H1 (cell line): Measurements from ENCODE around the gene DOCK9. TPM values are rescaled to one million over a fixed set of nuclear protein-coding genes. Genes with fewer than 3 reads are reported as not detected.

Experiments
- CTCF ChIA-PET: fragments of 300-600 bp; sonication (Branson Sonifier 250); formaldehyde crosslinking; loops from one replicate; lab custom pipeline; 2021; ENCODE audit not compliant: partially characterized antibody; lab: Charles Lee
- POLR2A ChIA-PET: fragments of 300-600 bp; sonication (Branson Sonifier 250); formaldehyde crosslinking; loops from one replicate; lab custom pipeline; 2021; ENCODE audit warnings: inconsistent platforms; ENCODE audit not compliant: partially characterized antibody; lab: Charles Lee
- DNase-seq, 2 experiments: peaks; one replicate each; pipeline versions ENCODE4 v3.0.0 to v3.0.0-alpha.2; 2010 to 2022; ENCODE audit warnings: low spot score in 2 of 2, low read depth in 1 of 2, mixed read lengths in 1 of 2
- FAIRE-seq: peaks from 2 replicates; lab custom pipeline; 2011; peaks lifted over from hg19 to GRCh38; lab: Jason Lieb, UNC
- H2AFZ ChIP-seq: 2 replicates; pipeline ENCODE4 v1.8.1; 2012; ENCODE audit warnings: low read length, inconsistent platforms
- H2AK5ac ChIP-seq: 2 replicates; pipeline ENCODE4 v1.6.1; 2013; ENCODE audit warnings: low read depth, low read length
- H2BK120ac ChIP-seq: replicated peaks from 2 replicates; pipeline ENCODE3; 2013; ENCODE audit warnings: low read depth, low read length, inconsistent platforms
- H2BK12ac ChIP-seq: 2 replicates; pipeline ENCODE4 v1.6.1; 2013; ENCODE audit warnings: low read depth, low read length
- H2BK15ac ChIP-seq: 2 replicates; pipeline ENCODE4 v1.6.1; 2013; ENCODE audit warnings: low read length
- H2BK20ac ChIP-seq: 2 replicates; pipeline ENCODE4 v1.6.1; 2013; ENCODE audit warnings: low read length
- H2BK5ac ChIP-seq: 2 replicates; pipeline ENCODE4 v1.6.1; 2013; ENCODE audit warnings: low read depth, low read length
- H3K14ac ChIP-seq: 2 replicates; pipeline ENCODE4 v1.6.1; 2013; ENCODE audit warnings: inconsistent platforms; ENCODE audit not compliant: insufficient read length
- H3K18ac ChIP-seq: 2 replicates; pipeline ENCODE4 v1.6.1; 2013; ENCODE audit warnings: low read length; ENCODE audit errors: extremely low read depth
- H3K23ac ChIP-seq: 2 replicates; pipeline ENCODE4 v1.6.1; 2013; ENCODE audit warnings: inconsistent platforms; ENCODE audit not compliant: insufficient read length
- H3K23me2 ChIP-seq: 2 replicates; pipeline ENCODE4 v1.6.1; 2013; ENCODE audit warnings: low read depth, low read length
- H3K27ac ChIP-seq: 2 replicates; pipeline ENCODE4 v1.6.1; 2011; ENCODE audit warnings: low read depth, low read length, inconsistent platforms
- H3K27me3 ChIP-seq, 4 experiments: replicated peaks in 1 of 4; 1 replicate in 1 of 4; 2 replicates in 3 of 4; pipeline versions ENCODE4 v1.6.1 to v1.8.1; 2011 to 2013; ENCODE audit warnings: low read length in 3 of 4, mild to moderate bottlenecking in 3 of 4, inconsistent platforms in 2 of 4, mixed read lengths in 2 of 4, moderate library complexity in 1 of 4; ENCODE audit not compliant: control insufficient read depth in 3 of 4, insufficient read depth in 3 of 4; ENCODE audit errors: extremely low read depth in 1 of 4
- H3K36me3 ChIP-seq, 4 experiments: 2 replicates each; pipeline versions ENCODE4 v1.6.1 to v1.8.1; 2011 to 2013; ENCODE audit warnings: mild to moderate bottlenecking in 4 of 4, low read length in 3 of 4, moderate library complexity in 2 of 4, control low read depth in 1 of 4, inconsistent platforms in 1 of 4; ENCODE audit not compliant: insufficient read depth in 4 of 4, control insufficient read depth in 2 of 4
- H3K4ac ChIP-seq: replicated peaks from 2 replicates; pipeline ENCODE3; 2013; ENCODE audit warnings: low read length, low read depth, mixed read lengths, inconsistent platforms; ENCODE audit not compliant: insufficient read length
- H3K4me1 ChIP-seq, 4 experiments: replicated peaks in 1 of 4; 1 replicate in 1 of 4; 2 replicates in 3 of 4; pipeline versions ENCODE4 v1.6.1 to v1.8.1; 2011 to 2013; ENCODE audit warnings: low read length in 3 of 4, inconsistent platforms in 2 of 4, mixed read lengths in 1 of 4; ENCODE audit not compliant: insufficient read depth in 4 of 4, control insufficient read depth in 3 of 4
- H3K4me2 ChIP-seq, 2 experiments: 2 replicates each; pipeline versions ENCODE4 v1.6.1 to v1.8.1; 2011 to 2013; ENCODE audit warnings: low read depth in 2 of 2, low read length in 2 of 2, control low read depth in 1 of 2, inconsistent platforms in 1 of 2, mild to moderate bottlenecking in 1 of 2; ENCODE audit not compliant: insufficient read depth in 1 of 2
- H3K4me3 ChIP-seq, 4 experiments: fragments of 200-600, 300-600 bp in 1 of 4; sonication (generic), shearing (Covaris generic), sonication (Bioruptor Twin) in 1 of 4; 2 replicates each; pipeline versions ENCODE4 v1.5.1 to v1.8.1; 2011 to 2016; ENCODE audit warnings: low read length in 4 of 4, low read depth in 3 of 4, control low read depth in 2 of 4, inconsistent platforms in 2 of 4, mild to moderate bottlenecking in 2 of 4, mixed read lengths in 1 of 4, moderate library complexity in 1 of 4; ENCODE audit not compliant: insufficient read depth in 2 of 4; ENCODE audit errors: extremely low read depth in 1 of 4
- H3K56ac ChIP-seq: replicated peaks from 2 replicates; pipeline ENCODE3; 2013; ENCODE audit warnings: low read depth, mild to moderate bottlenecking, mixed read lengths, low read length, inconsistent platforms; ENCODE audit not compliant: insufficient read length
- H3K79me1 ChIP-seq: 2 replicates; pipeline ENCODE4 v1.6.1; 2013; ENCODE audit warnings: low read depth, low read length, control low read depth
- H3K79me2 ChIP-seq, 2 experiments: 2 replicates each; pipeline versions ENCODE4 v1.6.1 to v1.8.1; 2012 to 2013; ENCODE audit warnings: low read length in 2 of 2, mild to moderate bottlenecking in 2 of 2, inconsistent platforms in 1 of 2; ENCODE audit not compliant: insufficient read depth in 2 of 2, control insufficient read depth in 1 of 2
- H3K9ac ChIP-seq, 4 experiments: replicated peaks in 1 of 4; 1 replicate in 1 of 4; 2 replicates in 3 of 4; pipeline versions ENCODE4 v1.6.1 to v1.8.1; 2011 to 2013; ENCODE audit warnings: low read depth in 3 of 4, low read length in 3 of 4, control low read depth in 2 of 4, mild to moderate bottlenecking in 2 of 4, moderate library complexity in 2 of 4, inconsistent platforms in 1 of 4; ENCODE audit errors: extremely low read depth in 1 of 4
- H3K9me3 ChIP-seq, 2 experiments: 2 replicates each; pipeline versions ENCODE4 v1.6.1 to v1.8.1; 2012 to 2013; ENCODE audit warnings: mild to moderate bottlenecking in 2 of 2, moderate library complexity in 2 of 2, control low read depth in 1 of 2, inconsistent platforms in 1 of 2, low read depth in 1 of 2, low read length in 1 of 2, mixed read lengths in 1 of 2; ENCODE audit not compliant: insufficient read depth in 2 of 2
- H4K20me1 ChIP-seq, 2 experiments: replicated peaks in 1 of 2; 2 replicates each; pipeline versions ENCODE3 to v1.8.1; 2011 to 2013; ENCODE audit warnings: inconsistent platforms in 2 of 2, low read length in 2 of 2, mild to moderate bottlenecking in 1 of 2; ENCODE audit not compliant: insufficient read depth in 2 of 2, control insufficient read depth in 1 of 2
- H4K5ac ChIP-seq: 2 replicates; pipeline ENCODE4 v1.6.1; 2013; ENCODE audit warnings: low read length, low read depth, mixed read lengths, inconsistent platforms; ENCODE audit not compliant: insufficient read length
- H4K8ac ChIP-seq: 2 replicates; pipeline ENCODE4 v1.8.0; 2013; ENCODE audit warnings: mild to moderate bottlenecking, moderate library complexity, low read length, inconsistent platforms; ENCODE audit not compliant: insufficient read depth; ENCODE audit errors: extremely low read depth
- H4K91ac ChIP-seq: replicated peaks from 2 replicates; pipeline ENCODE3; 2013; ENCODE audit warnings: low read length, mixed read lengths, inconsistent platforms; ENCODE audit not compliant: insufficient read length
- ATF3 ChIP-seq: IDR thresholded peaks from 2 replicates; pipeline ENCODE4 v1.6.1; 2011; ENCODE audit warnings: low read depth, mild to moderate bottlenecking, low read length; ENCODE audit not compliant: insufficient read depth
- CEBPB ChIP-seq: IDR thresholded peaks from 2 replicates; pipeline ENCODE4 v1.6.1; 2012; ENCODE audit warnings: low read depth, low read length
- FOSL1 ChIP-seq: IDR thresholded peaks from 2 replicates; pipeline ENCODE4 v1.6.1; 2011; ENCODE audit warnings: mild to moderate bottlenecking, low read depth, low read length, moderate library complexity; ENCODE audit not compliant: insufficient read depth
- JUN ChIP-seq: IDR thresholded peaks from 2 replicates; pipeline ENCODE4 v1.6.1; 2011; ENCODE audit warnings: low read depth, mild to moderate bottlenecking, improper control_type of control experiment, low read length
- NANOG ChIP-seq: IDR thresholded peaks from 2 replicates; pipeline ENCODE4 v1.6.1; 2011; ENCODE audit warnings: low read length, low read depth, mild to moderate bottlenecking, inconsistent platforms; ENCODE audit not compliant: insufficient read depth, poor library complexity, severe bottlenecking
- RFX5 ChIP-seq: IDR thresholded peaks from 2 replicates; pipeline ENCODE4 v1.6.1; 2011; ENCODE audit warnings: low read depth, low read length, improper control_type of control experiment, borderline replicate concordance
- SIN3A ChIP-seq, 2 experiments: IDR thresholded peaks in 1 of 2; conservative IDR thresholded peaks in 1 of 2; 2 replicates each; pipeline ENCODE4 v1.6.1; 2011 to 2012; ENCODE audit warnings: low read length in 2 of 2, improper control_type of control experiment in 1 of 2, low read depth in 1 of 2, mild to moderate bottlenecking in 1 of 2
- SP1 ChIP-seq: IDR thresholded peaks from 2 replicates; pipeline ENCODE4 v1.6.1; 2011; ENCODE audit warnings: low read depth, low read length
- SUZ12 ChIP-seq: fragments of 200-600 bp; sonication (generic); IDR thresholded peaks from 2 replicates; pipeline ENCODE4 v1.6.1; 2012; ENCODE audit warnings: mild to moderate bottlenecking, inconsistent platforms, low read length, moderate library complexity, mixed read lengths
- WGBS, 2 experiments: shearing (Covaris generic) in 1 of 2; methylation state at CpG; one replicate each; pipeline versions ENCODE4 v1.1.6 to v1.1.7; 2013 to 2015; ENCODE audit warnings: low lambda C conversion rate in 2 of 2, mixed read lengths in 2 of 2, inconsistent platforms in 1 of 2, low coverage in 1 of 2, missing lambda C conversion rate in 1 of 2; ENCODE audit not compliant: insufficient replicate concordance in 2 of 2, insufficient coverage in 1 of 2, insufficient read length in 1 of 2; ENCODE audit errors: extremely low coverage in 1 of 2, missing lambda C conversion rate in 1 of 2; 5-methylcytosine and 5-hydroxymethylcytosine counted together
- polyA plus RNA-seq, 7 experiments: library from polyadenylated mRNA; depleted of rRNA in 3 of 7; stranded (reverse) in 5 of 7; unstranded in 2 of 7; fragments of >200 nt in 5 of 7; fragments of 200-250 nt in 2 of 7; gene quantifications; 1 replicate in 5 of 7; 2 replicates in 1 of 7; 4 replicates in 1 of 7; pipeline versions ENCODE4 v1.2.1 to v1.2.3, GENCODE V29; 2011 to 2013; ENCODE audit warnings: missing spikeins in 2 of 7, mixed read lengths in 2 of 7
- total RNA-seq: library from RNA; stranded (reverse); fragmentation: NEBNext Ultra II Directional; extraction: Animal tissue kit (Norgen Biotek cat#: 25700); gene quantifications from 2 replicates; pipeline ENCODE4 v1.2.1, GENCODE V29; 2021
- TF ChIP-seq, protein P1 (sequence below): IDR thresholded peaks from 2 replicates; pipeline ENCODE4 v1.6.1; 2011; ENCODE audit warnings: low read length, improper control_type of control experiment

The DOCK9 gene
- total and polyA plus RNA-seq, 2 of the 8 experiments (the other 6 are each of a cell fraction or from before 2014, with no cell fraction given): 21.6 to 31.5 TPM

GRCh38 chr13:98856983-98857382, 120.9 kb downstream of the DOCK9 start:
- H3K4me3 ChIP-seq: no peak overlapping the region
- H2BK5ac ChIP-seq: no peak overlapping the region
- H3K4me2 ChIP-seq: no peak overlapping the region
- CTCF ChIA-PET: interaction anchor here (1.3 to 3.1 kb wide), 5 partner anchors 8 to 177 kb away, joined by 4 to 9 read pairs (median 8); no protein-coding TSS in a partner anchor
- no peak overlapping the region for H3K14ac ChIP-seq
- H3K79me2 ChIP-seq: no peaks in the 10 kb centered on the region
- H3K9ac ChIP-seq: no peak overlapping the region
- H3K18ac ChIP-seq: no peak overlapping the region
- no peaks in the 10 kb centered on the region for H3K9me3 ChIP-seq
- no peak overlapping the region for H3K56ac ChIP-seq
- POLR2A ChIA-PET: no interaction called here
- no peak overlapping the region for H3K27ac ChIP-seq
- H3K27me3 ChIP-seq: no peaks in the 10 kb centered on the region
- no peaks in the 10 kb centered on the region for H3K4me1 ChIP-seq
- no peaks in the 10 kb centered on the region for H3K23me2 ChIP-seq
- H2BK20ac ChIP-seq: no peak overlapping the region
- no peak overlapping the region for H2BK12ac ChIP-seq
- WGBS, 2 experiments: 76% methylated on average over 5 of the region's 5 CpGs; no CpG with 5 or more reads in 1 of the 2 experiments
- H3K36me3 ChIP-seq: peaks cover 0 to 2% (median 0%) of the 10 kb centered on the region in 4 experiments; a peak in 1 of 8 replicates
- H4K20me1 ChIP-seq: no peaks in the 10 kb centered on the region
- DNase-seq: no peak
- no peak overlapping the region for H4K91ac ChIP-seq
- H2AFZ ChIP-seq: no peak overlapping the region
- H3K79me1 ChIP-seq: no peaks in the 10 kb centered on the region
- no peak overlapping the region for H4K8ac ChIP-seq
- H3K23ac ChIP-seq: no peak overlapping the region
- H4K5ac ChIP-seq: no peak overlapping the region
- FAIRE-seq: no peak
- no peak overlapping the region for H2BK120ac ChIP-seq
- H3K4ac ChIP-seq: no peak overlapping the region
- H2AK5ac ChIP-seq: no peak overlapping the region
- H2BK15ac ChIP-seq: no peak overlapping the region
- TF ChIP-seq RFX5 (no peak), FOSL1 (no peak), SP1 (no peak), NANOG (no peak), SIN3A (conservative IDR thresholded peaks at IDR 0.05 in 1 of 2, IDR thresholded peaks at IDR 0.05 in 1 of 2; ENCODE audit: low read depth in 1 of 2, low read length in 2 of 2) (no peak), CEBPB (no peak), JUN (no peak), SUZ12 (no peak), ATF3 (no peak)
- TF ChIP-seq, protein P1, sequence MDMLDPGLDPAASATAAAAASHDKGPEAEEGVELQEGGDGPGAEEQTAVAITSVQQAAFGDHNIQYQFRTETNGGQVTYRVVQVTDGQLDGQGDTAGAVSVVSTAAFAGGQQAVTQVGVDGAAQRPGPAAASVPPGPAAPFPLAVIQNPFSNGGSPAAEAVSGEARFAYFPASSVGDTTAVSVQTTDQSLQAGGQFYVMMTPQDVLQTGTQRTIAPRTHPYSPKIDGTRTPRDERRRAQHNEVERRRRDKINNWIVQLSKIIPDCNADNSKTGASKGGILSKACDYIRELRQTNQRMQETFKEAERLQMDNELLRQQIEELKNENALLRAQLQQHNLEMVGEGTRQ: no peak
